ENCODE measurements around the gene TMEM167A. TPM values are rescaled to one million over a fixed set of nuclear protein-coding genes. Genes with fewer than 3 reads are reported as not detected.
A peak's percentile ranks its signal among the peaks of the same experiment; 100 is the strongest.

Gene TMEM167A
- total RNA-seq, 1 donor from 2014 or later, result 113 TPM

DNA sequence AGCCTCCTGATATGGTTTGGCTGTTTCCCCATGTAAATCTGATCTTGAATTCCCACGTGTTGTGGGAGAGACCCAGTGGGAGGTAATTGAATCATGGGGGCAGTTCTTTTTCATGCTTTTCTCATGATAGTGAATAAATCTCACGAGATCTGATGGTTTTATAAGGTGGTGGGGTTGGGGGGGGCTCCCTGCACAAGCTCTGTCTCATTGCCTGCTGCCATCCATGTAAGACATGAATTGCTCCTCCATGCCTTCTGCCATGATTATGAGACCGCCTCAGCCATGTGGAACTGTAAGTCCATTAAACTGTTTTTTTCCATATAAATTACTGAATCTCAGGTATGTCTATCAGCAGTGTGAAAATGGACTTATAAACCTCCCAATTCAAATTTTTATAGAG, 13.0 kb upstream of the TMEM167A start:
- Mint-ChIP-seq H3K9me3 (ENCODE audit: low read depth) (peaks cover 28% of the 10 kb centered on the region), H3K27ac (ENCODE audit: unreplicated experiment) (no peak overlapping the region), H3K27me3 (ENCODE audit: low read depth) (no peaks in the 10 kb centered on the region), H3K4me1 (ENCODE audit: low read depth) (no peaks in the 10 kb centered on the region), H3K4me3 (ENCODE audit: unreplicated experiment) (no peak overlapping the region), H3K36me3 (ENCODE audit: low read depth) (peaks cover 6% of the 10 kb centered on the region)
- DNase-seq (ENCODE audit: low spot score), result no peak
- TF ChIP-seq, protein P1, sequence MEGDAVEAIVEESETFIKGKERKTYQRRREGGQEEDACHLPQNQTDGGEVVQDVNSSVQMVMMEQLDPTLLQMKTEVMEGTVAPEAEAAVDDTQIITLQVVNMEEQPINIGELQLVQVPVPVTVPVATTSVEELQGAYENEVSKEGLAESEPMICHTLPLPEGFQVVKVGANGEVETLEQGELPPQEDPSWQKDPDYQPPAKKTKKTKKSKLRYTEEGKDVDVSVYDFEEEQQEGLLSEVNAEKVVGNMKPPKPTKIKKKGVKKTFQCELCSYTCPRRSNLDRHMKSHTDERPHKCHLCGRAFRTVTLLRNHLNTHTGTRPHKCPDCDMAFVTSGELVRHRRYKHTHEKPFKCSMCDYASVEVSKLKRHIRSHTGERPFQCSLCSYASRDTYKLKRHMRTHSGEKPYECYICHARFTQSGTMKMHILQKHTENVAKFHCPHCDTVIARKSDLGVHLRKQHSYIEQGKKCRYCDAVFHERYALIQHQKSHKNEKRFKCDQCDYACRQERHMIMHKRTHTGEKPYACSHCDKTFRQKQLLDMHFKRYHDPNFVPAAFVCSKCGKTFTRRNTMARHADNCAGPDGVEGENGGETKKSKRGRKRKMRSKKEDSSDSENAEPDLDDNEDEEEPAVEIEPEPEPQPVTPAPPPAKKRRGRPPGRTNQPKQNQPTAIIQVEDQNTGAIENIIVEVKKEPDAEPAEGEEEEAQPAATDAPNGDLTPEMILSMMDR (IDR thresholded peaks at IDR 0.05), result no peak

DNA sequence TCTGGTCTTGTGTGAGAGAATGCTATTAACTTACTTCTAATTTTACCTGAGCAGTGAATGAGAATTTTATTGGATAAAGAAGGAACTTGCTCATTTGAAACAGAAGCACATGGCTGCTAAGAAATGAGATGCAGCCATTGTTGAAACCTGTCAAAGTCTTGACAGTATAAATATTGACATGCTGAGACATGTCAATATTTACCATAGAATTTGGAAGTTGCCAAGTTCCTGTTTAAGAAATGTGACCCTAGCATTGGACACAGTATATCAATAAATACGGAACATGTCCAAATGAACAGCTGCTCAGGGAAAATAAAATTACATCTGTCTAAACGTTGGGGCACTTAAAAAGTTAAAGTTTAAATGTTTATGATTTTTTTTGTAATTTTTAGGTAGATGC, 7.9 kb upstream of the TMEM167A start:
- no peak for DNase-seq (ENCODE audit: low spot score)
- Mint-ChIP-seq H3K9me3 (ENCODE audit: low read depth) (no peaks in the 10 kb centered on the region), H3K36me3 (ENCODE audit: low read depth) (no peaks in the 10 kb centered on the region), H3K27me3 (ENCODE audit: low read depth) (no peaks in the 10 kb centered on the region), H3K27ac (ENCODE audit: unreplicated experiment) (no peak overlapping the region), H3K4me3 (ENCODE audit: unreplicated experiment) (no peak overlapping the region), H3K4me1 (ENCODE audit: low read depth) (no peaks in the 10 kb centered on the region)
- TF ChIP-seq, protein P1 (IDR thresholded peaks at IDR 0.05), result no peak

DNA sequence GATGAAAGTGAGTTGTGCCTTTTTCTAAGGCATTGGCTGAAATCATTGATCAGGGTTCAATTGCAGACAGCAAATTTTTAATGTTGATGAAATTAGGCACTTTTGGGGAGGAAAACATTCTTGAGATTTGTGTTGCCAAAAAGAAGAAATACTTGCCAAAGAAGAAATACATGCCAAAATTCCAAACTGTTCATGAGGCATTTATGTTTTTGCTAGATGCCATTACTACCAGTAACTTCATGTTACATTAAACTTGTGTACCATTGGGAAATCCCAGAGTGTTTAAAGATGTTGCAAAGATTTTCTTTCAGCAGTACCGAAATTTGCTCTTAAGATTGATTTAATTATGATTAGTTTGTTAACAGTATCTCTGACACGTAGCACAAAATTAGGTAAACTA, 7.1 kb upstream of the TMEM167A start:
- Mint-ChIP-seq H3K4me1 (ENCODE audit: low read depth) (no peaks in the 10 kb centered on the region), H3K9me3 (ENCODE audit: low read depth) (no peaks in the 10 kb centered on the region), H3K27me3 (ENCODE audit: low read depth) (no peaks in the 10 kb centered on the region), H3K4me3 (ENCODE audit: unreplicated experiment) (no peak overlapping the region), H3K36me3 (ENCODE audit: low read depth) (no peaks in the 10 kb centered on the region), H3K27ac (ENCODE audit: unreplicated experiment) (no peak overlapping the region)
- TF ChIP-seq, protein P1 (IDR thresholded peaks at IDR 0.05), result no peak
- no peak for DNase-seq (ENCODE audit: low spot score)

DNA sequence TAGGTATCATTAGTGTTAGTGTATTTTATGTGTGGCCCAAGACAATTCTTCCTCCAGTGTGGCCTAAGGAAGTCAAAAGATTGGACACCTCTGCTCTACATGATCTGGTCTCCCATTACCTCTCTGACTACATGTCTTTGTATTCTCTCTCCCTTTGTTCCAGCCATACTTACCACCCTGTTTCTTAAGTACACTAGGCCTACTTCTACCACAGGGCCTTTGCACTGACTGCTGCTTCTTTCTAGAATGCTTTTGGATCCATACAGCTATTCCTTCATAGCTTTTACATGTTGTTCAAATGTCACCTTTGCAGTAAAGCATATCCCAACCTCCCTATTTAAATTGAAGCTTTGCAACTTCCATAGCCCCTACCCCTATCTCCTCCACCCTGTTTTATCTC, 5.6 kb upstream of the TMEM167A start:
- no peak overlapping the region for H3K4me3 Mint-ChIP-seq (ENCODE audit: unreplicated experiment)
- H3K4me1 Mint-ChIP-seq (ENCODE audit: low read depth), result peaks cover 10% of the 10 kb centered on the region
- H3K27ac Mint-ChIP-seq (ENCODE audit: unreplicated experiment), result no peak overlapping the region
- no peaks in the 10 kb centered on the region for H3K36me3 Mint-ChIP-seq (ENCODE audit: low read depth)
- no peaks in the 10 kb centered on the region for H3K9me3 Mint-ChIP-seq (ENCODE audit: low read depth)
- TF ChIP-seq, protein P1 (IDR thresholded peaks at IDR 0.05), result no peak
- DNase-seq (ENCODE audit: low spot score), result no peak
- H3K27me3 Mint-ChIP-seq (ENCODE audit: low read depth), result no peaks in the 10 kb centered on the region

DNA sequence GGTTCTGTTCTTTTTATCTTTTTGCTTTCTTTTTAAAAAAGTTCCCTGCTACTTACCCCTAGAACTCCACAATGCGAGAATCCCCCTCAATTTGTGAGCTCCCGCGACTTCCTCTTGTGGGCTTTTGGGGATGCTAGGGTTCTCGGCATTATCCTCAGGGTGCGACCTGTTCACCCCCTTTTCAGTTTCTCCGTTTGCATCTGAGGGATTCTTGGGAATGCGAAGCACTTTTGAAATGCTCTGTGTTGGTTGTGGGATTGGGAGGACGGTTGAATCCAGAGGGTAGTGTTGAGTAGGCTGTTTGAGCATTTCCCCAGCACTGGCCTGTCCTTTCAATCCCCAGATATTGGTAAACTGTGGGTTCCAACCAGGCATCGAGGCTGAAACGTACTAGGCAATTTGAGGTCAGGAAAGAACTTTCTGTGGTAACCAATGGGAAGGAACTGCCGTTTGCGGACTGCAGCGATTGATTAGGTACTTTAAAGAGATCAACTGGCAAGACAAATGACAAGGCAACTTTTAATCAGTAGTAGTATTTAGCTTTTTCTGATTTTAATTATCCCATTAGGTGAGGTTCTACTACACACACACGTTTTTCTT, 568 bp upstream of the TMEM167A start:
- Mint-ChIP-seq H3K4me1 (ENCODE audit: low read depth) (peaks cover 45% of the 10 kb centered on the region), H3K27ac (ENCODE audit: unreplicated experiment) (peak overlapping the region; percentile 98), H3K9me3 (ENCODE audit: low read depth) (no peaks in the 10 kb centered on the region), H3K4me3 (ENCODE audit: unreplicated experiment) (peak overlapping the region; percentile 95), H3K27me3 (ENCODE audit: low read depth) (no peaks in the 10 kb centered on the region), H3K36me3 (ENCODE audit: low read depth) (peaks cover 2% of the 10 kb centered on the region)
- TF ChIP-seq, protein P1 (IDR thresholded peaks at IDR 0.05), result no peak
- no peak for DNase-seq (ENCODE audit: low spot score)
